NCI-H187 treated with DMSO at 0.1 percent for 48 hours (cell line): ENCODE results near the gene NFAM1.

Experiments used
- DNase-seq: peaks from one replicate; lab custom pipeline; 2025; lab: John Stamatoyannopoulos, UW

NFAM1 gene

DNA sequence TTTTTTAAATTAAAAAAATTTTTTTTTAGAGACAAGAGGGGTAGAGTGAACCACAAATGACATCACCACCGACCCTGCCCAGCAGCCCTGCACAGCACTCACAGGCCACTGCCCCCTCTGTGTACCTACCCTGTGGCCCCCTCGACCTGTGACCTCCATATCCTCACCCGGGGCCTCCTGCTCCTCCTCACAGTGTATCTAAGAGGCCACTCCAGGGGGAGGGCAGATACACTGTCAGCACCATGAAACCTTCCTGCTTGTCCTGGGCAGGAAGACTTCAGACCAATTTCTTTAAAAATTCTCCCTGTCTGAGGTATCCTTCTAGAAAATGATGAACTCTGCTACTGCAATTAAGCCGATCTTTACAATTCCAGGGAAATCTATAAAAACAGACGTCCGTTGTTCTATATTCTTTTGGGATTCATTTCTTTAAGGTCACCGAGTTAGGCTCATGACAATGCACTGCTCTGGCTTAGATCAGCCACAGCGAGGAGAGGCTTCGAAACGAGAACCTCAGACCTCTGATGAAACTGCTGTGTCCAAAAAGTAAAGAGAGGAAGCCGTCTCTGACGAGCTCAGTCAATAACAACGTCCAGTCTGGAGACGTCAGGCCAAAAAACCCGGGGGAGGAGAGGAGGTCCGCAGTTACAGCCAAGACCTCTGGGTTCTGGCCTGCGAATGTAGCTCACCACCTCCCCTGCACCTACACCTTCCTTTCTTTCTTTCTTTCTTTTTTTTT is 17.5 kb downstream of the NFAM1 start:
- DNase-seq = no peak

DNA sequence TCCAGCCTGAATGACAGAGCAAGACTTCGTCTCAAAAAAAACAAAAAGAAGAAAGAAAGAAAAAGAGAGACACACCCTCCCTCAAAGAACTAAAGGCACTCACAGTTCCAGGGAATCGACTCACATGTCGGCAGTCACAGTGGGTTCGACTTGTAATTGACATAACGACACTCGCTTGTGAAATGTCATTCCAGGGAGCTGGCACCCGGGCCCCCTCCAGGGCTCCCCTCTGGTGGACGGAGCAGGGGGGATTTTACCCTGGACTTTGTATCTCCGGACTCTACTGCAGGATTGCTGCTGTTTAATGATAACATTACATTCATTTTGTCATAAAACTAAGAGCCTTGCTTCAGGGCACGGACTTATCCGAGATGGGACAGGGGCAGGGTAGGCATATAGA is 18.2 kb downstream of the NFAM1 start:
- no peak for DNase-seq

DNA sequence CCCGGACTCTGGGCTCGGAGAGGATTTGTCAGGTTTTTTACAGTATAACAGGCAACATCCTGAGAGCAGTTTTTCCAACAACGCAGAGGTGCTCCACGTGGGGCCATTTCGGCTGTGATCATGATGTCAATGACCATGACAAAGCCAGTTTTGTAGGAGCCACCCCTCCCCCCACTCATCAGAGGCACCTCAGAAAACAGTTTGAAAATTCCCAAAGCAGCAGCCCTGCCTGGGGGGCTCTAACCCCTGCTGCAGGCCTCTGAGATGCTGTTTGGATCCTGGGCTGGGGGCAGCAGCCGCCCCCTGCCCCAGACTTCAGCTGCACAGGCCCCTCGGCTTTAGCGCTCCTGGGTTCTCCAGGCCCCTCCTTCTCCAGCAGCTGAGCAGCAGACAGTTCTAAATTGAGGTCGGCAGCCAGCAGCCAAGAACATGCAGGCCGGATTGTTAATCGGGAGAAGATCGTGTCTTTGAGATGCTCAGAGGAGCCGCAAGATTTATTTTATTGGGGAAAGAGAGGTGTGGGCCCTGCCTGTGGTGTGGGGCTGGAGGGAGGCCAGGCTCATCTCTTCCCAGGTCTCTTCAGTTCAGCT is 19.4 kb downstream of the NFAM1 start:
- no peak for DNase-seq

DNA sequence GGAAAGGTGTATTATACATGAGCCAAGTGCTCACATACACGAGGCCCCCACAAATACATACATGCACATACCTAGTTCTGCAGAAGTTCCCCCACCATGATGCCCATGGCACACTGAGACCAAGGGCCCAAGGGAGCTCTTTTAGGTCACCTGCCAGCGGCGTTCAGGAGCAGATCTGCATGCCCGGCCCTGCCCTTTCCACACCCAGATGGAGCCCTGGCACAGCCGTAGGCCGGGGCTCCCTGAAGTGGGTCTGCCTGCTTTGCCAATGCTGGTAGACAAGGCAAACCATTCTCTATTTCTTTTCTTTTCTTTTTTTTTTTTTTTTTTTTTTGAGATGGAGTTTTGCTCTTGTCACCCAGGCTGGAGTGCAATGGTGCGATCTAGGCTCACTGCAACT is 21.5 kb downstream of the NFAM1 start:
- DNase-seq = no peak

DNA sequence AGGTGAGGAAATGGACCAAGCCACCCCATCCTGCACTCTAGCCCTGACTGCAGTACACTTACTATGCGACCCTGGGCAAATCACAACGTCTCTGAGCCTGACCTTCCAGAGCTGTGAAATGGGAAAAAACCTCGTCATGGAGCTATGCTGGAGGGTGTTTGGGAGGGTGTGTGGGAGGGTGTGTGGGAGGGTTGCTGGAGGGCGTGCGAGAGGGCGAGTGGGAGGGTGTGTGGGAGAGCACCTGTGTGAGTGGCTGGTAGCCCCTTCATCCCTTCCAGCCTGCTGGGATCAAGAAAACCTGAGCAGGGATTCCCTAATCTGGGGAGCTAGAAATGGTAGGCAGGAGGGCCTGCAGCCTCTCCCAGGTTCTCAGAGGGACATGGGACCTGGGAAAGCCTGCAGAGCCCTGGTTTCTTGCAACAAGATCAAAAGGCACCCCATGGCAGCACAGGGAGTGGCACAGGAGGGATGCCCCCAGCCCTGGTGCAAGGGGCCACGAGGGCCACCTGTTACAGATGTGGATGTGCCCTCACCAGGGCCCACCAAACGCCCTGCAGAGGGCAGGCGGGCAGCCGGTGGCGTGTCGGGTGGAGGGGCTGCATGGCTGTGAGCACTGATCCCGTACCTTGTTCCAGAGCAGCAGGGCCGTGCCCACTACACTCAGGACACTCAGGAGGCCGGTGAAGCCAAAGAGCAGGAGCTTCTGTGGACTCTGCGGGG is 23.2 kb downstream of the NFAM1 start:
- no peak for DNase-seq

DNA sequence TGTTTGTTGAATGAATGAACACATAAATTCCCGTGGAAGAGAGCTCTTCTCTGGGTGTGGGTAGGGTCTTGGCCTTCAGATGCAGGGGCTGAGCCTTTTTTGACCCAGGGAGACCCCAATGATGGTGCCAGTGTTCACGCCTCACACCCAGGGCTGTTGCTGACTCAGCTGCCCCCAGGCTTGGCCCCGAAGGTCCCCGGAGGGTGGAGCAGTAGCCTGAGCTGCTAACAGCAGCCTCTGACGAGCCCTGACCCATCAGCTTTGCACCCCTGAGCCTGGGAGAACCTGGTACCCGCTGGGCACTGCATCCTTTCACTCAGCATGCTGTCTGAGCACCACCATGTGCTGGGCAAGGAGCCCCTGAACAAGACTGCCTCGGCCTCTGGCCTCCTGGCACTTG is 23.9 kb downstream of the NFAM1 start:
- DNase-seq = no peak

DNA sequence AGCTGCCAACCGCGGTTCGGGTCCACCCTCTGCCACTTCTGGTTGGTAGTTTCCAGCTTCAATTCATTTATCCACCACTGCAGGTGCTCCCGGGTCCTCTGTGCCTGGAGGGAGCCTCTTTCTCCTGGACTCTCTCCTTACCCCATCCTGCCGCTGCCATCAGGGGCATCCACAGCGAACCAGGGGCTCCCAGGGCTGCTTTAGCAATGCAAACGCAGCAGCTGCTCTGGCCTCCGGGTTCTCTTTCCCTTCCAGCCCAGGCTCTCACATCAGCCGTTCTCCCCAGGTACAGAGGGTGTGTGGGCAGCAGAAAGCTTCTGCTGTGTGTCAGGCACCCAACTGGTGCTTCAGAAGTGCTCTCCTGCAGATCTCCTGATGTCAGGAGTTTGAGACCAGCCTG is 27.9 kb downstream of the NFAM1 start:
- DNase-seq = no peak

DNA sequence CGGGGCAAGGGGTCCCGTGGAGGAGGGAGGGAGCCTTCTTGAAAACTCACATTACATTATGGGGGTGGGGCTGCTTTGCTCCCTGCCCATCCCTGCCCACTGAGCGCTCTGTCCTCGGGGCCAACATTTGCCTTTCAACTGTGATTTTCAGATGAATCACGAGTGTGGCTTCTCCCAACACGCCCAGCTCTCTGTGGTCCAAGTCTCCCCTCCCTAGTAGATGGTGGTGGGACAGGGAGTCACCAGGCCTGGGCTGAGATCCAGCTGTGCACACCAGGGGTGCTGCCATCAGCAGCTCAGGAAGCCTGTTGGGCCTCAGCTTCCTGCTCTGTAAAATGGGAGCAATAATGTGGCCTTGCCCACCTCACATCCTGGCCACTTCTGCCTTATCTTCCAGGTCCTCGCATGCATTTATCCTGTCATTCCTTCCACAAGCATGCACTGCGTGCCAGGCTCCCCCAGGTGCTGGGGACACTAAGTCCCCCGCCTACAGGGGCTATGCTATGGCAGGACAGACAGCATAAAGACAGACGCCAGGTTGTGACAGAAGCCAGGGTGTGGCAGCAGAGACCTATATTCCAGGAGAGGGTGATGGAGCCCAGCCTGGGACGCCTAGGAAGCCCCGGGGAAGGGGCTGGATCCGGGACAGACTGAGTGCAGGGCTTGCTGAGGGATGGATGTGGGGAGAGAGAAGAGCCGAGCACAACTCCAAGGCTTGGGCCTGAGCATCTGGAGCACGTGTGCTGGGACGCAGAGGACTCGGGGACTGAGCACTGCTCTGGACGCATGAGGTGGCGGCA is 30.5 kb downstream of the NFAM1 start:
- DNase-seq = no peak

DNA sequence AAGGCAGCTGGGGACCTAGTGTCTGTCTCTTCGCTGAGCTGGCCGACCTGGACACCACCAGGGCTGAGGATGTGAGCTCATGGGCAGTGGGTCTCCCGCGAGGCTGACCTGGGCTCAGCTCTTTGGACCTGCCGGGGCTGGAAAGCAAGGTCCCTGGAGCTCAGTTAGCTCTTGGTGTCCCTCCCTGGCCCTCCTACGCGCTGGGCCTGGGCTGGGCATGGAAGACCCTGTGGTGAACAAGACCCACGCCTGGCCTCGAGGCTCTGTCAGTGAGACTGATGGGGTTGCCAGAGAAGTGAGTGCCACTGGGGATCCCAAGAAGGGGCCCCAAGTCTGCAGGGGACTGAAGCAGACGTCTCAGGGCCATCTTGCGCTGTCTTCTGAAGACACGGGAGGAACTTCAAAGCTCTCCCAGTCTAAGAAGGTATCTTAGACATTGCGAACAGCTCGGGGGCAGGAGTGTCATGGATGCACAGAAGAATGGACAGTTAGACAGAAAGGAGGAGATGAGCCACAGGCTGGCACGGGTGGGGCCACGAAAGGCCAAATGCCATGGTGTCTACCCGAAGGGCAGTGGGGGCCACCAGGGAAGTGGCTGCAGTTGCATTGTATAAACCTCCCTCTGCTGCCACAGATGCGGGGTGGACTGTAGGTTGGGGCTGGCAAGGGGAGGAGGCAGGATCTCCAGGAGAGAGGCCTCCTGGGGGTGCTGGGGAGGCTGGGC is 31.2 kb downstream of the NFAM1 start:
- no peak for DNase-seq

DNA sequence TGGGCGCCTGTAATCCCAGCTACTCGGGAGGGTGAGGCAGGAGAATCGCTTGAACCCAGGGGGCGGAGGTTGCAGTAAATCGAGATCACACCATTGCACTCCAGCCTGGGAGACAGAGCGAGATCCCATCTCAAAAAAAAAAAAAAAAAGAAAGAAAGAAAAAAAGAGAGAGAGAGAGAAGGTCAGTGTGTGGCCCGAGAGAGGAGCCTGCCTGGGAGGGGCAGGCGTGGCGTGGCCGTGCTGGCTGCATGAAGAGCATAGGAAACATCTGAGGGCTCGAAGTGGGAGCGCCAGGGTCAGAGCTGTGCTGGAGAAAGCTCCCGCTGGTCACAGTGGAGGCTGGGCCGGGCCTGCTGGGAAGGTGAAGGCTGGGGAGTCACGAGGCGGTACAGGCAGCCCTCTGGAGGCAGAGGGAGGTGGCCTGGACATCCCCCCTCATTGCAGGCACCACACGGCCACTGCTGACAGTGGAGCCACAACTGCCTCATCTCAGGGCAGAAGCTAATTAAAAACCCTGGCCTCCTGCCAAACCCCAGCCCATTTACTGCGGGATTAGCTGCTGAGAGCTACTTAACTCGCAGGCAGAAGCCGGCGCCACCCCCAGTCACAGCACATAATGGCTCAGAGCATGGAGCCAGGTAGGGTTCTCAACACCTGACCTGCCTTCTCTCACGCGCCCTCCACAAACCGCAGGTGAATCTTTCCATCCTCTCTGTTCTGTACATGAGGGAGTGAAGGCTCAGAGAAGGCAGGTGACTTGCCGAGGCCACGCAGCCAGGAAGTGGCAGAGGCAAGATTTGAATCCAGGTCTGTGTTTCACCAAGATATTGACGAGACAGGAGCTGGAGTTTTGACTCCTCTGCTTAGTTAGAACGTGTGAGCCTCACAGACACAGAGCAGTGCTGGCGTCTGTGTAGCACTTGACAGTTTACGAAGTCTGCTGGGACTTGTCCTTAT is 32.6 kb downstream of the NFAM1 start:
- DNase-seq = peak; percentile 84

DNA sequence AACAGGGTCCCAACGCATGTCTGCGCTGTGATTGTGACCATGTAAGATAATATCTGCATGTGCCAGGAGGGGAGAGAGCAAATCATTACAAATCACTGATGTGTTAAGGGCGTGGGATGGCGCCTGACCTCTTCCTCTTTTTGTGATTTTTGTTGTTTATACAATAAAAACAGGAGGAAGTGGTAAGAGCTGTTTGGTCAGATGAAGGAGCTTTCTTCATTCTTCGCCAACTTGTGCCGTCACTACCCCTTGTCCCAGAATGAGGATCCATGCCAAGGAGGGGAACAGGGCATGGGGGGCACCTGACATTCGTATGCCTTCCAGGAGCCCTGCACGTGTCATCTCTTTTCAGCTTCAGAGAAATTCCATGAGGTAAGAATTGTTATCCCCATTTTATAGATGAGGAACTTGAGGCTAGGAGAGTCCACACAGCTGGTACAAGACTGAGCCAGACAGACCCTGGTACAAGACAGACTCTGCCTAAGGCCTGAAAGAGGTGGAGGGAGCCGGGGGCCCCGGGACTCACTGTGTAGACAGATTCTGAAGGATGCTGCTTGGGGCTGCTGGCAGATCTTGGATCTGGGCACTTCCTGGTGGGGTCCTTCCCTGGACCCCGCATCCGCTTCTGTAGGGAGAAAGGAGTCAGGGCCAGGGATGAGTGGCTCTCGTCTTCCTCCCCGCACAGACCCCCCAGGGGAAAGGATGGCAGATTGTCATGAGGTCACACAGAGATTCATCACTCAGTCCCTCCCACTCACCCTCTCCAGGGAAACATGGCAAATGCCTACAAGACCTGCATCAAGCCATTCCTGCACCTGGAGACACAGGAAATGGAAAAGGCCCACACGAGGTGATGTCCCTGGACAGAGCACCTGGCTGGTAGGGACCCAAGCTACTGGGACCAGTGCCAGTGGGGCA is 34.6 kb downstream of the NFAM1 start:
- no peak for DNase-seq

DNA sequence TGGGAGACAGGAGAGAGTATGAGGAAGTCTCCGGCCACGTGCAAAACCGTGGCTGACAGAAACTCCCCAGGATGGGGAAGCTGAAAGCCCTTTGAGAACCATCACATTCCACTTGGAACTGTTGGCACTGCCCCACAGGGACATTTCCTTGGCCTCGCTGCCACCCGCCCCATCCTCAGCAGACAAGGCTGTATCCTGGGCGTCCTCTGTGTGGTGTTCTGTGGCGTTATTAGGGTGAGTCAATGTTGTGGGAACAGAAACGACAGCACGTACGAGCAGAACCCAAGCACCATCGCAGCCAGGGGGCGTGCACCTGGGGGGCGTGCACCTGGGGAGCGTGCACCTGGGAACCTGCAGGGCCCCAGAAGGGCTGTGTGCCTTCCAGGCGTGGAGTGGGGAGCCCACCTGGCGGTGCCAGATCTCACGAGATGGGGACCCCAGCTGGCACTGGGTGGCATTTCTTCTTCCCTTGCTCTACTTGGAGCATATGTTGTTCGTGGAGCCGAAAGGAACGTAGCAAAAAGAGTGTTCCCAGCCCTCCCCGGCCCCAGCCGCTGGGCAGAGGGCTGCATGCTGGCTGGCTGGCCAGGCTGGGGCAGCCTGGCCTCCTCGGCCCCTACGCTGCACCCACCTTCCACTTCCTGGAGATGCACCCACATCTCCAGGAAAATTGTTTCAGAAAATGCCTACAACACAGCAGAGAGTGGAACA is 35.4 kb downstream of the NFAM1 start:
- no peak for DNase-seq

DNA sequence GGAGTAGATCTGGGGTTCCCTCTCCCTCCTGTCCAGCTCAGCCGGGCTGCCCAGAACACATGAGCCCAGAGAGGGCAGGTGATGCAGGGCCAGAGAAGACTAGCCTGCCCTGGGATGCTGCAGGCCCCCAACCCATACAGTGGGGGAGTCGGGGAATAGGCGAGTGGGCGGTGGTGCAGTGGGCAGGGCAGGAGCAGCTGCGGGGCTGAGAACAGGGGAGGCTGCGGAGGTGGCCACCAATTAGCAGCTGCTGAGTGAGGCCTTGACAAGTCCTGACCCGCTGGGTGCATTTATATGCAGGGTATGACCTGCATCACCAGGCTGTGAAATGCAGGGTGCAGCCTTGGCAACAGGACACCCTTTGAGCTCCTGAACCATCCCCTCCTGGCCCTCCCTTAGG is 43.1 kb downstream of the NFAM1 start:
- DNase-seq = no peak

DNA sequence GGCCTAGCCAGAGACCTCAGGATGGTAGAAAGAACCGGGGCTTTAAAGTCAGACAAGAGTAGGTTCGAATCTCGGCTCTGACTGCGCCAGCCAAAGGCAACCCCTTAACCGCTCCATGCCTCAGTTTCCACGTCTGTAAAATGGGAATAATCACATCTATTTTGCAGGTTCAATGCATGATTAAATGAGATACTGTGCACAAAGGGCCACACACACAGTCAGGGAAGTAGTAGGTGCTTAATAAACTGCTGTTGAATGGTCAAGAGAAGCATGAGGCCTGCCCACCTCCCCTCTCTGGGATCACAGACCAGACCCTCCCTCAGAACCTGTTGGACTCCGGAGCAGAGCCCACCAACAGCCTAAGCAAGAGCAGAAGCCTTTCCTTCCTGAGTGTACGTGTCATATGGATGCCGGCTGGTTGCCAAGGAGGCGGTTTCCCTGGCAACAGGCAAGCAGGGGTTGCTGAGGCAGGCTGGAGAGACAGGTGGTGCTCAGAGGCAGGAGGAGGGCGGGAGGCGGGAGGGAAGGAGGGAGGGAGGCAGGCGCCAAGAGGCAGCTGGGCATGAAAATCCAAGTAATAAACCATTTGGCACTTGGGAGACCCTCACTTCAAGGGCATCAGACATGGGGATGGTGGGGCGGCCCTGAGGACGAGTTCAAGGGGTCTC is 43.9 kb downstream of the NFAM1 start:
- DNase-seq = peak; percentile 69

DNA sequence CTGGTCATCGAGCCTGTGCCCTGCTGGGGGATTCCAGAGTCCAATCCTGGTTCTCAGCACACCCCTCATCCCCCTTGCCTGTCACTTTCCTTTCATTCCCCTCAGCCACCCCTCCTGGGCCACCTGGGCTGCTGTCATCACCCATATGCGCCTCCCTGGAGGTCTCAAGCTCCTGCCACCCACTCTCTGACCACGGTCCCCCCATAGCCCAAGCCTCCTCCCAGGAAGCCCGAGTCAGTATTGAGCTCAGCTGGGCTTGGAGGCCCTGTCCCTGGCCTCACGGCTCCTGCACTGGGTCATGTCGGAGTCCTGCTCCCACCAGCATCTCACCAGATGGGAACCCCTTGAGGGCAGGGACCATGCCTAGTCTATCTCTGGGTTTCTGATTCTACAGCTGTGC is 44.6 kb downstream of the NFAM1 start:
- DNase-seq = no peak

DNA sequence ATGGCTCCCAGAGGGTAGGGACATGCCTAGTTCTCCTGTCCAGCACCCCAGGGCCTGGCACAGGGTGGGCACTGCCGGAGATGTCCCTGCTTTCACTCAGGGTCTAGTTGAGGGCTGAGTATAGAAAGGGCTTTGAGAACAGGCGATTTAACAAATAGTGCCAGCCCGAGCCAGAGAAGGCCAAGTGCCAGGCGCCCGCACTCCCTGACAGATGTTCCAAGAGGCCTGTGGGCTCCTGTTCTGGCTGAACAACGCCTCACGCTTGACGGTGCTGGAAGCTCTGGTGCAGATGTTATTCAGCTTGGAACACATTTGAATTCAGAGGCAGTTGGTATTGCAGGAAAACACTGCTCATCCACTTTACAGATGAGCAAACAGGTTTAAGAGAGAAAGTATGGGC is 46.5 kb downstream of the NFAM1 start:
- no peak for DNase-seq

DNA sequence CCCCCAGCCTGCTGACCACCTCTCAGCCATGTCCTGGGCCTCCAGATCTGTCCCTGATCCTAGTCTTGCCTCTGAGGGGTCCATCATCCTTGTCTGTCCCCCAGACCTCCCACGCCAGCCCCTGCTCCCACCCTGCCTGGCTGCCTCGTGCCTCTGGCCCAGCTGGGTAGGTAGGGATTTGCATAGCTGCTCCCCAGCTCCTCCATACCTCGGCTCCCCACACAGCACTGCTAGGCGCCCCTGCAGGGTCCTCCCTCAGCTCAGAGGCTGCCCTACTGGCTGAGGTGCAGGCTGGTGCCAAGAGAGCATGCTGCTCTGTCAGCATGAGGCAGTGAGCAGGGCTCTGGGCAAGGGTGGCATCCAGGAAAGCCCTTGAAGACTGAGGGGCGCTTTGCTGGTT is 47.7 kb downstream of the NFAM1 start:
- no peak for DNase-seq

DNA sequence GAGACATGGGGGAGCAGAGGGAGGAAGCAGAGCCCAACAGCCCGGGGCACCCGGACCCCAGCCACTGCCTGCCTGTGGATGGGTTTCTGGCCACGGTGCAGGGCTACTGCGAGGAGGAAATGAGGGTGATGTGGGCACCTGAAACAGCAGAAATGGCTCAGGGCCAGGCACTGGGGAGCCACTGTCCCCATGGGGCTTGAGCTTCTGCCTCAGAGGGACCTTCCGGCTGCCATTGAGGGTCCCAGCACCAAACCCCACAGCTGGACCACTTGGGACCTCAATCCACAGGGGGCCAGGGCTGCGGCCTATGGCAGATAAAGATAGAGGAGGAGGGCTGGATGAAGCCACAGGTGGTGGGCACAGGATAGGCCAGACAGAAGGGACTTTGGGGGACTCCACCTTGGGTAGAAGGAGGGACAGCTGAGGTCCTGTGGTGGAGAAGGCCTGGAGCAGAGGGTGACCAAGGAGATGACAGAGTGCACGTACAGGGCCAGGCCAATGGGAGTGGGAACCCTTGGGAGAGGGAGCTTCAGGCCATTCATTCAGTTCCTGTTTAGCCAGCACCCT is 48.3 kb downstream of the NFAM1 start:
- DNase-seq = no peak
